ENCODE data around the gene ADARB2.

The ADARB2 gene

DNA sequence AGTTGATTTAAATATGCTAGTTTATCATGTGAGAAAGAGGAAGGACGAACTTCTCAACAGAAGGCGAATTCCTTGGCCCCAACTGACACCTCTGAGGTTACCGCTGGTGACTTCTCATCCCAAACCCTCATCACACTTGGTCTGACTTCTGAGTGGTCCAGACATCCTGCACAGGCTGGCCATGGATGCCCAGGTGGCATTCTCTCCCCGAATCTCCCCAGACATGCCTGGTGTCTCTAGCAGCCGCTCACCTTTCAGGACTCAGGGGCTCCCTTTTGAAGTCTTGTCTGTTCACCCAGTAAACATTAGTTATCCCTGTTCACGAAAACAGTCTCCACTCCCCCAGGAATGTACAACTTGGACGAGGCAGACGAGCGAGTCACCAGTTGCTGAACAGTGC is 157.7 kb downstream of the ADARB2 start:
- peak; percentile 33 for DNase-seq

- no peak for DNase-seq
Observed at GRCh38 chr10:1579141-1579491, 158.2 kb downstream of the ADARB2 start.

- peak; percentile 40 for DNase-seq
Observed at GRCh38 chr10:1578392-1579140, 158.8 kb downstream of the ADARB2 start.

DNA sequence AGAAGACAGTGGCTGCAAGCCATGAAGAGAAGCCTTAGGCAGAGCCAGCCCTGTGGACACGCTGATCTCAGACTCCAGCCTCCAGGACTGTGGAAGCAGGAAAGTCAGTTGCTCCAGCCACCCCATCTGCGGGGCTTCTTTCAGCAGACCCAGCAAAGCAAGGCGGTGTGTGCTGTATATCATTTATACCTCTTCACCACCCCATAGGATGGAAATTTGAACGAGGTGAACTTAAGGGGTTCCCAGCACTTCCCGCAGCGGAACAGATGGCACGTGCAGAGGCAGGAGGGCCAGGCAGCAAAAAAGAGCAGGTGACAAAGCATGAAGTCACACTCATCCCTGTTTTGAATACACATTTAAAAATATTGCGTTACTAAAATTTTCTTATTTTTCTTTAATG is 159.4 kb downstream of the ADARB2 start:
- peak; percentile 35 for DNase-seq

GRCh38 chr10:1577373-1577770 is 160.0 kb downstream of the ADARB2 start:
- DNase-seq = peak; percentile 28

DNA sequence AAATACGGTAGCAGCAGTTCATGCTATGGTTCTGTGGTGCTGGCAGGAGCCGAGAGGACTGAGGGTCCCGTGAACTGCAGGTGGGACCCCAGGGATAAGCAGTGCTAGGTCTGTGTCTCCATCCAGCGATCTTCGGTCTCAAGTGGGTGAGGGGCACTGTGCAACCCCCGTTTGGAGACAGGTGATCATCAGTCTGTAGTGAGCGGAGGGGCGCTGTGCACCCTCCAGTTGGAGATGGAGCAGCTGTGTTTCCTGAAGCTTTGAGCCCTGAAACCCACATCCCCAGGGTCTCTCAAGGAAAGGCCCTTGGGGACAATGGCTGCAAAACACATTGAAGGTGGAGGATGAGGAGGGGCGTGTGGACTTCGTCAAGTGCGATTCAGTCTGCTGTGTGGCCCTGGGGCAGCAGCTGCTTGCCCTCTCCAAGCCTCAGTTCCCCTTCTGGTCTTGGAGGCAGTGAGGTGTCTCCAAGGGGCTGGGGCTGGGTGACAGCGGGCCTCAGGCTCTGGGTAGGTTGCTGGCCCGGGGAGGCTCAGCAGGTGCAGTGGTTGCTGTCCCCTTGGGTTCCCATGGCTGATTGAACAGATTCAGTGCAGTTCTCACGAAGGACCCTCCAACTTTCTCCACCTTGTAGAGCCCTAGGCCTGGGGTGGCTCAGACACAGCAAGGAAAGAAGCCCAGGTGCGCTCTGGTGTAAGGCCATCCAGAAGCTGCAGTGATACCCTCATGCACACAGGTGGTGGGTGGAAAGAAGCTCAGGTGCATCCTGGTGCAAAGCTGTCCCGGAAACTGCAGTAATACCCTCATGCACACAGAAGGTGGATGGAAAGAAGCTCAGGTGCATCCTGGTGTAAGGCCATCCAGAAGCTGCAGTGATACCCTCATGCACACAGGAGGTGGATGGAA is 160.6 kb downstream of the ADARB2 start:
- peak; percentile 41 for DNase-seq

- DNase-seq = peak; percentile 35
Observed at GRCh38 chr10:1575481-1576244, 161.7 kb downstream of the ADARB2 start.

- peak; percentile 7 for DNase-seq
Observed at GRCh38 chr10:1574719-1575118, 162.6 kb downstream of the ADARB2 start.

- DNase-seq = peak; percentile 36
Observed at GRCh38 chr10:1573981-1574380, 163.3 kb downstream of the ADARB2 start.

DNA sequence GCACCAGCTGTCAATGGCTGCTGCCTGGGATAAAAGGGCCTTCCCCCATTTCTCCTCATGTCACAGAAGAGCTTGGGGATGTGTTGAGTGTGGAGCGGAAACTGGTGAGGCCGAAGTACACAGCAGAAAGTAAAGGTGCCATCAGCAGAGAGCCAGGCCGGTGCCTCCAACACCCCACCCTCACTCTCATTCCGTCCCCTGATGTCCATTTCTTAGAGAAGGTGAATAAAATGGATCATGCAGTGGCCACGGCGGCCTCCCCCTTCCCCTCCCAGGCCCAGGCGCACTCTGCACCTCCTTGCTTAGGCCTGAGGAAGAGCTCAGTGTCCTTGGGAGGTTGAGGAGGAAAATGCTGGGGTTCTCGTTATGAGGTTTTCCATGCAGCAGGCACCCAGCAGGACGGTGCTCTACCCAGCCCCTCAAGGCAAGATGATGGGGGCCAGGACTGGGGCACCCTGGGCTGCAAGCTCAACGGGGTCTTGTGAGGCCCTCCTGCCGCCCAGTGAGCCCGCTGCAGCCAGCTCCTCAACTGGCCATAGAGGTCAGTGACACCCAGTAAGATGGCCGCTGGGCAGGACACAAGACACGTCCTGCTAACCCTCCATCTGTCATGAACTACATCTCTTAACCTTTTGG is 163.9 kb downstream of the ADARB2 start:
- DNase-seq = peak; percentile 40

DNA sequence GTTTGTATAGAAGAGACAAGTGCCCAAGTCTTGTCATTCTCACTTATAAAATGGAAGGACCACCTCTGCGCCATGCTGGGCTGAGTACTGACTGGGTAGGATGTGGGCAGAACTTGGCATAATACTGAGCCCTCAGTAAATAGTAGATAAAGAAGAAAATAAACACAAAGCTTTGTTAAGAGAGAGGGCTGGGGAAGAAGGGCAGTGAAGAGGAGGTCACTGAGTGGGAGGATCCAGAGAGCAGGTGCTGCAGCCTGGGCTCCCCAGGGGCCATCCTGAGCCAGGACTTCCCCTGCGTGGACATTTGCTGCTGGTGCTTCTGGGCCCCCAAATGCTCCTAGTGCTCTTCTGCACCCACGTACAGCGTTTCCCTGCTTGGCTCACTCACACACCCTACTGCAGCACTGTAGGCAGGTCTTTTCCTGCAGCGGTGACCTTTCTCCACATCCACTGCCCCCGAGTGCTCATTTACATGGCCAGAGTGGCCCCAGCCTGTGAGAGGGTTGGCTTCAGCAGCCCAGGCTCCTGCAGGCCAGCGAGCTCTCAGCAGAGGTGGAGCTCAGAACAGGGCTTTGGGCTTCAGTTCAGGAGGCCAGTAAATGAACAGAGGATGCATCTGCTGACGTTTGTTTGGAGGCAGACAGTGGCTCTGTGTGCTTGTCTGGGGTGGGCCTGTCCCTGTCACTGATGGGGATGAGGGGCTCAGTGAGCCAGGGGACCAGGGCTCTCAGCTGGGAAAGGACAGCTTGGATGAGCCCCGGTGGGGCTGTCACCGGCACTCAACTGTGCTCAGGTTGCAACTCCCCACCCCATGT is 164.6 kb downstream of the ADARB2 start:
- peak; percentile 39 for DNase-seq

DNA sequence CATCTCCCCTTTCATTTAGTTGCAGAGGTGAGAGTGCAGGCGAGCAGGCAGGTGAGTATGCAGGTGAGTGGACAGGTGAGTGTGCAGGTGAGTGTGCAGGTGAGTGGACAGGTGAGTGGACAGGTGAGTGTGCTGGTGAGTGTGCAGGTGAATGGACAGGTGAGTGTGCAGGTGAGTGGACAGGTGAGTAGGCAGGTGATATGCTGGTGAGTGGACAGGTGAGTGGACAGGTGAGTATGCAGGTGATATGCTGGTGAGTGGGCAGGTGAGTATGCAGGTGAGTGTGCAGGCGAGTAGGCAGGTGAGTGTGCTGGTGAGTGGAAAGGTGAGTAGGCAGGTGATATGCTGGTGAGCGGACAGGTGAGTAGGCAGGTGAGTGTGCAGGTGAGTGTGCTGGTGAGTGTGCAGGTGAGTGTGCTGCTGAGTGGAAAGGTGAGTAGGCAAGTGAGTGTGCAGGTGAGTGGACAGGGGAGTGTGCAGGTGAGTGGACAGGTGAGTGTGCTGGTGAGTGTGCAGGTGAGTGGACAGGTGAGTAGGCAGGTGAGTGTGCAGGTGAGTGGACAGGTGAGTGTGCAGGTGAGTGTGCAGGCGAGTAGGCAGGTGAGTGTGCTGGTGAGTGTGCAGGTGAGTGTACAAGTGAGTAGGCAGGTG is 165.6 kb downstream of the ADARB2 start:
- no peak for DNase-seq

GRCh38 chr10:1570416-1571051 is 166.8 kb downstream of the ADARB2 start:
- no peak for DNase-seq

GRCh38 chr10:1569208-1569607 is 168.1 kb downstream of the ADARB2 start:
- no peak for DNase-seq

DNA sequence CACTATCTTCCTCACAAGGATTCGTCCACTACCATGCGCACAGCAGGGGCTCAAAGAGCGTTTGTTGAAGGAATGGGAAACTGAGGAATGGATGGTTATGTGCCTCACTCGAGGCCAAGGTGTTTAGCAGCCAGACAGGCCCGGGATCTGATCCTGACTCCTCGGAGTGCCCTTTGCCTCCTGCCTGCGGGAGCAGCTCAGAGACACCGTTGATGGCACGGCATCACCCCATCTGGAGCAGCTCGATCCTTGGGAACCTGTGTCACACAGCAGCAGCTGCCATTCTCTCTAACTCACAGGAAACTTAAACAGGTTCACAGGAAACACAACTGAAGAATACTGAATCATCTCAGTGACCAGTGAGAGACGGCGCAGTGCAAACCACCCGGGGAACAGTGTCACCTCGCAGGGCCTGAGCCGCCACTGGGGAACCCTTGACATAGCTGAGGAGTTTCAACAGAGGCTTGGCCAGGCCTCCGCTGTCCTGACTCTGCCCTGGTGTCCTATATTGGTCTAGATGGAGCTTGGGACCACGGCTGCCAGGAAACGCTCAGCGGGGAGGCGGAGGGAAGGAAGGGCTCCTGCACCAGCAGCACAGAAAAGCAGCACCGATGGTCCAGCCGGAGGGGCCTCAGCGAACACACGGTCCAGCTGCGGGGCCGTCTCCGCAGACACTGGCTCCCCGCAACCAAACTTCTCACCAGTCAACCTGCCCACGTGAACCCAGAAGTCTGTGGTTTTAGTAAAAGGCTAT is 169.4 kb downstream of the ADARB2 start:
- DNase-seq = peak; percentile 51

- no peak for DNase-seq
Observed at GRCh38 chr10:1567152-1567551, 170.2 kb downstream of the ADARB2 start.

- DNase-seq = no peak
Observed at GRCh38 chr10:1564791-1565190, 172.5 kb downstream of the ADARB2 start.

DNA sequence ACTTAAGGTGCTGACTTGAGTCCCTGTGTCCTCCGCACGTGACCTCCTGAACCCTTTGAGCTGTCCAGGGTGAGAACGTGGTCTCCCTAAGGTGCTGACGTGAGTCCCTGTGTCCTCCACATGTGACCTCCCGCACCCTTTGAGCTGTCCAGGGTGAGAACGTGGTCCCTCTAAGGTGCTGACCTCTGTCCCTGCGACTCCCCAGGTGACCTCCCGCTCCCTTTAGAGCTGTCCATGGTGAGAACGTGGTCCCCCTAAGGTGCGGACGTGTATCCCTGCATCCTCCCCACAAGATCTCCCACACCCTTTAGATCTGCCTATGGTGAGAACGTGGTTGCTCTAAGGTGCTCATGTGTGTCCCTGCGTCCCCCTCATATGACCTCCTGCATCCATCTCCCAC is 174.3 kb downstream of the ADARB2 start:
- DNase-seq = no peak

- no peak for DNase-seq
Observed at GRCh38 chr10:1561731-1562337, 175.5 kb downstream of the ADARB2 start.

Measured in islet precursor cell (in vitro differentiated cells).